SK-N-SH treated with all-trans-retinoic acid at 6 μM for 48 hours (cell line): ENCODE data around the gene HP.

Experiments used
- ATAC-seq: fragments of 200-7000 bp; cut with Tn5 transposase; 3 replicates; pipeline ENCODE4 v1.9.1; 2020; ENCODE audit warnings: mild to moderate bottlenecking, moderate library complexity
- ARNTL ChIP-seq: fragments of 450-650 bp; formaldehyde crosslinking; IDR thresholded peaks from 2 replicates; pipeline ENCODE4 v1.5.0; 2020; ENCODE audit warnings: low read depth, mild to moderate bottlenecking, moderate library complexity, borderline replicate concordance
- BACH2 ChIP-seq: fragments of 250-450 bp; sonication (Bioruptor Pico); IDR thresholded peaks from 2 replicates; pipeline ENCODE4 v1.9.0; 2021; ENCODE audit warnings: mild to moderate bottlenecking, borderline replicate concordance
- CREB5 ChIP-seq: fragments of 250-450 bp; sonication (Bioruptor Pico); IDR thresholded peaks from 2 replicates; pipeline ENCODE4 v1.5.1; 2020; ENCODE audit warnings: low read depth, mild to moderate bottlenecking, moderate library complexity
- CSDC2 ChIP-seq: fragments of 250-450 bp; sonication (Bioruptor Pico); IDR thresholded peaks from 2 replicates; pipeline ENCODE4 v1.5.0; 2020; ENCODE audit warnings: mild to moderate bottlenecking, moderate library complexity
- ESRRG ChIP-seq: fragments of 250-450 bp; sonication (Bioruptor Pico); IDR thresholded peaks from 2 replicates; pipeline ENCODE4 v1.6.1; 2021; ENCODE audit warnings: mild to moderate bottlenecking
- GLIS3 ChIP-seq: fragments of 250-450 bp; sonication (Bioruptor Pico); IDR thresholded peaks from 2 replicates; pipeline ENCODE4 v1.5.0; 2020; ENCODE audit warnings: mild to moderate bottlenecking, moderate library complexity
- ISL1 ChIP-seq: fragments of 250-450 bp; sonication (Bioruptor Pico); IDR thresholded peaks from 2 replicates; pipeline ENCODE4 v2.1.2; 2022; ENCODE audit warnings: mild to moderate bottlenecking, moderate library complexity
- OSR1 ChIP-seq: fragments of 250-450 bp; sonication (Bioruptor Pico); IDR thresholded peaks from 2 replicates; pipeline ENCODE4 v1.8.0; 2022; ENCODE audit warnings: moderate library complexity, mild to moderate bottlenecking, inconsistent platforms
- PATZ1 ChIP-seq: fragments of 250-450 bp; sonication (Bioruptor Pico); IDR thresholded peaks from 2 replicates; pipeline ENCODE4 v1.8.0; 2020; ENCODE audit warnings: mild to moderate bottlenecking, moderate library complexity, borderline replicate concordance
- POU6F1 ChIP-seq: fragments of 250-450 bp; sonication (Bioruptor Pico); IDR thresholded peaks from 2 replicates; pipeline ENCODE4 v1.8.0; 2021; ENCODE audit warnings: low read depth, mild to moderate bottlenecking, moderate library complexity, borderline replicate concordance
- PPARA ChIP-seq: fragments of 250-450 bp; sonication (Bioruptor Pico); IDR thresholded peaks from 2 replicates; pipeline ENCODE4 v1.5.0; 2020; ENCODE audit warnings: mild to moderate bottlenecking, borderline replicate concordance
- RARB ChIP-seq: fragments of 250-450 bp; sonication (Bioruptor Pico); IDR thresholded peaks from 2 replicates; pipeline ENCODE4 v1.8.0; 2021; ENCODE audit warnings: mild to moderate bottlenecking, moderate library complexity
- SNAI2 ChIP-seq: fragments of 250-450 bp; sonication (Bioruptor Pico); IDR thresholded peaks from 2 replicates; pipeline ENCODE4 v1.5.0; 2020; ENCODE audit warnings: mild to moderate bottlenecking, moderate library complexity
- TCF4 ChIP-seq: fragments of 250-450 bp; sonication (Bioruptor Pico); IDR thresholded peaks from 2 replicates; pipeline ENCODE4 v1.8.0; 2021; ENCODE audit warnings: mild to moderate bottlenecking, moderate library complexity, borderline replicate concordance
- TOX ChIP-seq: fragments of 250-450 bp; sonication (Bioruptor Pico); IDR thresholded peaks from 2 replicates; pipeline ENCODE4 v1.8.0; 2021; ENCODE audit warnings: mild to moderate bottlenecking, moderate library complexity, borderline replicate concordance
- TSHZ2 ChIP-seq: fragments of 250-450 bp; sonication (Bioruptor Pico); IDR thresholded peaks from 2 replicates; pipeline ENCODE4 v1.5.0; 2020; ENCODE audit warnings: mild to moderate bottlenecking, moderate library complexity
- ZC3H10 ChIP-seq: fragments of 250-450 bp; sonication (Bioruptor Pico); IDR thresholded peaks from 2 replicates; pipeline ENCODE4 v1.5.1; 2021; ENCODE audit warnings: mild to moderate bottlenecking, moderate library complexity
- ZFP3 ChIP-seq: fragments of 250-450 bp; sonication (Bioruptor Pico); IDR thresholded peaks from 2 replicates; pipeline ENCODE4 v1.5.0; 2020; ENCODE audit warnings: mild to moderate bottlenecking, moderate library complexity
- ZFP30 ChIP-seq: fragments of 450-650 bp; formaldehyde crosslinking; IDR thresholded peaks from 2 replicates; pipeline ENCODE4 v1.5.0; 2022; ENCODE audit warnings: mild to moderate bottlenecking, moderate library complexity
- ZNF565 ChIP-seq: fragments of 450-650 bp; formaldehyde crosslinking; conservative IDR thresholded peaks from 2 replicates; pipeline ENCODE4 v1.5.0; 2020; ENCODE audit warnings: low read depth, mild to moderate bottlenecking, moderate library complexity
- ZNF70 ChIP-seq: fragments of 450-650 bp; formaldehyde crosslinking; IDR thresholded peaks from 2 replicates; pipeline ENCODE4 v1.5.0; 2020; ENCODE audit warnings: mild to moderate bottlenecking, moderate library complexity
- ZNF8 ChIP-seq: fragments of 450-650 bp; formaldehyde crosslinking; IDR thresholded peaks from 2 replicates; pipeline ENCODE4 v1.5.0; 2020; ENCODE audit warnings: mild to moderate bottlenecking, moderate library complexity

Gene HP

DNA sequence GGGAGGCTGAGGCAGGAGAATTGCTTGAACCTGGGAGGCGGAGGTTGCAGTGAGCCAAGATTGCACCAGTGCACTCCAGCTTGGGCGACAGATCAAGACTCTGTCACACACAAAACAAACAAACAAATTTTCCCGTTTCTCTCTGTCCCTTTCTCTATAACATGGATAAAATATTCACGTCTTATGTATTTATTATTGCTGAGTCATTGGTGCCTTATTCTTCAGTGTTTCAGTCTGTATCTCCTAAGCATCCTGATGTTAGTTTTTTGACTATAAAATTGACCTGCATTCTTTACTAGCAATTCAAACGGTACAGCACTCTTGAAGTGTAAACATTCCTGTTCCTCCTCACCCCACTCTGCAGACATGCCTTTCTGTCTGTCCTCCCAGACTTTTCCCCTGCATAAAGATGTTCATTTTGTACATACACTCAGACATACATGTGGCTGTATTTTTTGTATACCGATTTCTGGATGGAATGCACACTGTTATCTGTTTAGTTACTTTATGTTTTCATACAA lies 29.4 kb upstream of the HP start (continued):
- TF ChIP-seq CREB5 (CRISPR knock-in tag) (no peak), ISL1 (CRISPR knock-in tag) (no peak), RARB (CRISPR knock-in tag) (no peak), ZNF565 (CRISPR knock-in tag) (no peak), BACH2 (CRISPR knock-in tag) (no peak)

DNA sequence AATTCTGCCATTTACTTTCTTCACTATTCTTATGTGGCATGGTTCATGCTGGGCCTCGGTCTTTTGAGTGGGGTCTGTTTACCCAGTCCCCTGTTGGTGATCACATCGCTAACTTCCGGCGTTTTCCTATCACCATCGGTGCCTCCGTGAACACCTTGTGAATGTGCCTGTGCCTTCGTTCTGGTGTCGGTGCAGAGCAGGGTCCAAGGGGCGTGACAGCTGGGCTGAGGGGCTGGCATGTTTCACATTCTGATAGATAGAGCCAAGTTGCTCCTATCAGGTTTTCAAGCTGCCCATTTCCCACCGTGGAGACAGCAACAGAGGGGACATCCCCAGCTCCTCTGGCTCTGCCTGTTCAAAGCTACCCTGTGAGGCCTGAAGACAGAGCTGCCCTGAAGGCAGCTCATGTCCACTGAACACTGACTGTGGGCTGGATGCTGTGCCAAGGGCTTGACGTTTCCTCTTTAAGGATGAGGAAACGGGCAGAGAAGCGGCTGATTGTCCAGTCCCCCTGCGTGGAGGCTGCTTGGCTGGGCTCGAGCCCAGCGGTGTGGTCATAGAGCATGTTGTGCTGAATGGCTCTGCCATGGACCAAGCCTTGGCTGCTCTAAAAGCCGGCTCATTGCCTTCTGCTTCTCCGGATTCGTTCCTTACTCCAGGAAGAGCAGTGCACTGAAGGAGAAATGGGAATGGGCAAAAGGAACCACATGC lies 28.7 kb upstream of the HP start:
- ATAC-seq: no peak
- TF ChIP-seq OSR1 (CRISPR knock-in tag): no peak
- TF ChIP-seq TSHZ2 (CRISPR knock-in tag): no peak
- no peak for TF ChIP-seq TOX
- no peak for TF ChIP-seq POU6F1 (CRISPR knock-in tag)
- no peak for TF ChIP-seq TCF4 (CRISPR knock-in tag)
- TF ChIP-seq RARB (CRISPR knock-in tag): no peak
- TF ChIP-seq SNAI2 (CRISPR knock-in tag): no peak
- TF ChIP-seq PPARA: no peak
- TF ChIP-seq BACH2 (CRISPR knock-in tag): no peak
- TF ChIP-seq ZNF8 (CRISPR knock-in tag): no peak
- TF ChIP-seq ZFP30 (CRISPR knock-in tag): no peak
- TF ChIP-seq ZFP3 (CRISPR knock-in tag): no peak
- TF ChIP-seq ZNF70 (CRISPR knock-in tag): no peak
- TF ChIP-seq CREB5 (CRISPR knock-in tag): no peak

DNA sequence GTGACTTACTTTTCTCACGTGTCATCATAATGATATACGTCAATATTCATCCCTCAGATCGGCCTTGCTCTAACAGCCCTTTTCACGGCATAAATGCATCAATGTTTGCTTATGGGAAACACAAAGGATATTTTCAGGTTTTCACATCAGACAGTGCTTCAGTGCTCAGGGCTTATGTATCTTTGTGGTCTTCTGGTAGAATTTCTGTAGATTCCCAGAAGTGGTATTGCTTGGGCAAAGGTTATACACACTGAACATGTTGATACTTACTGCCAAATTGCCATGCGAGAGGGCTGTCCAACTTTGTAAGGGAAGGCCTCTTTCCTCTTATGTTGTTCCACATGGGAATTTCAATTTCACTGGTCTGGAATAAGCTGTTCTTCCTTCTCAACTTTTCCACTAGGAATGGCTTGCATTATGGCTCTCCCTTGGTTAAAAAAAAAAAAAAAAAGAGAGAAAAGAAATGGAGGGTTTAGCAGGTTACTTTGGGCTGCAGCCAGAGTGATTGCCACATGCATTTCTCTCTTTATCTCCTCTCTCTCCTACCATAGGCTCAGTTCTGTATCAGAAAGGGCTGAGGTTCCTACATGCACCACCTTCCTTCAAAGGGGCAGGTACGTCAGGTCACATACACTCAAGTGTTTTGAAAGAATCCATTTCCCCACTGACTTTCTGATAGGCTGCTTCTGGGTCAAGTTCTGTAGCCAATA lies 26.5 kb upstream of the HP start:
- TF ChIP-seq BACH2 (CRISPR knock-in tag): no peak
- TF ChIP-seq ZFP3 (CRISPR knock-in tag): no peak
- TF ChIP-seq SNAI2 (CRISPR knock-in tag): no peak
- no peak for TF ChIP-seq PATZ1
- no peak for TF ChIP-seq GLIS3
- TF ChIP-seq ISL1 (CRISPR knock-in tag): no peak
- TF ChIP-seq PPARA: no peak
- TF ChIP-seq ZC3H10 (CRISPR knock-in tag): no peak
- no peak for TF ChIP-seq CSDC2 (CRISPR knock-in tag)
- no peak for TF ChIP-seq ESRRG
- no peak for TF ChIP-seq RARB (CRISPR knock-in tag)
- no peak for TF ChIP-seq OSR1 (CRISPR knock-in tag)
- no peak for TF ChIP-seq ARNTL (CRISPR knock-in tag)
- no peak for ATAC-seq
